Ovary (tissue), 3 donors: Measurements from ENCODE around the gene PTPRN2.
"Not testable (repeated sequence)": the region's sequence is repeated elsewhere in the genome, so short reads cannot be mapped to it uniquely, and the experiment has no call there.

Experiments used
- CTCF ChIP-seq, 3 donors: fragments of 450-650 bp in 2 of 3; fragments of 200-600 bp in 1 of 3; IDR thresholded peaks; one replicate each; pipeline versions ENCODE4 v1.5.1 to v1.8.0; 2016 to 2022; ENCODE audit warnings: antibody characterized with exemption in 3 of 3, mild to moderate bottlenecking in 1 of 3
- EP300 ChIP-seq: sonication (generic); formaldehyde crosslinking; IDR thresholded peaks from one replicate; pipeline ENCODE4 v1.6.1; 2017; ENCODE audit warnings: antibody characterized with exemption
- POLR2A ChIP-seq: fragments of 450-650 bp; IDR thresholded peaks from one replicate; pipeline ENCODE4 v1.6.1; 2017; ENCODE audit warnings: antibody characterized with exemption, mild to moderate bottlenecking, moderate library complexity
- donor health status: DM: no; HTN: no; CAD: no.

DNA sequence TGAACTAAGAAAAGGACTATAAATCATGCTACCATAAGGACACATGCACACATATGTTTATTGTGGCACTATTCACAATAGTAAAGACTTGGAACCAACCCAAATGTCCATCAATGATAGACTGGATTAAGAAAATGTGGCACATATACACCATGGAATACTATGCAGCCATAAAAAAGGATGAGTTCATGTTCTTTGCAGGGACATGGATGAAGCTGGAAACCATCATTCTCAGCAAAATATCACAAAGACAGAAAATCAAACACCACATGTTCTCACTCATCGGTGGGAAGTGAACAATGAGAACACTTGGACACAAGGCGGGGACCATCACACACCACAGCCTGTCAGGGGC is 922.0 kb downstream of the PTPRN2 start:
- not testable (repeated sequence) for TF ChIP-seq POLR2A; CTCF (IDR thresholded peaks at IDR 0.05); EP300
